Activated CD4-positive, alpha-beta T cell treated with anti-CD3 and anti-CD28 coated beads for 36 hours (primary cell): Measurements from ENCODE around the gene NDUFAF2. TPM values are rescaled to one million over a fixed set of nuclear protein-coding genes. Genes with fewer than 3 reads are reported as not detected.
"Not testable (repeated sequence)": the region's sequence is repeated elsewhere in the genome, so short reads cannot be mapped to it uniquely, and the experiment has no call there.

Experiments used
- ATAC-seq: fragments of 200-7000 bp; cut with Tn5 transposase; one replicate; pipeline ENCODE4 v1.10.0; 2021; ENCODE audit warnings: mild to moderate bottlenecking, moderate library complexity
- CTCF ChIA-PET: fragments of 350-600 bp; sonication (Branson Sonifier 250); formaldehyde crosslinking; loops from one replicate; lab custom pipeline; 2021; ENCODE audit warnings: antibody characterized with exemption; lab: Charles Lee
- POLR2A ChIA-PET: fragments of 350-600 bp; sonication (Branson Sonifier 250); formaldehyde crosslinking; loops from one replicate; lab custom pipeline; 2021; ENCODE audit warnings: antibody characterized with exemption, inconsistent platforms; lab: Charles Lee
- DNase-seq: peaks from one replicate; pipeline ENCODE4 v3.0.0-alpha.2; 2020
- H3K27ac Mint-ChIP-seq: one replicate; pipeline ENCODE4 v1.8.0; 2021; ENCODE audit warnings: mixed read lengths
- H3K27me3 Mint-ChIP-seq: one replicate; pipeline ENCODE4 v1.8.0; 2021; ENCODE audit warnings: mixed read lengths
- H3K36me3 Mint-ChIP-seq: one replicate; pipeline ENCODE4 v1.8.0; 2021; ENCODE audit warnings: low read depth, mixed read lengths
- H3K4me1 Mint-ChIP-seq: one replicate; pipeline ENCODE4 v1.8.0; 2021; ENCODE audit warnings: mixed read lengths
- H3K4me3 Mint-ChIP-seq: one replicate; pipeline ENCODE4 v1.8.0; 2021; ENCODE audit warnings: mild to moderate bottlenecking, moderate library complexity, mixed read lengths
- H3K9me3 Mint-ChIP-seq: one replicate; pipeline ENCODE4 v1.8.0; 2021; ENCODE audit warnings: low read depth, mixed read lengths
- intact Hi-C, 2 experiments: fragments of 100-400 bp; cut with DNase I in 1 of 2; cut with micrococcal nuclease in 1 of 2; formaldehyde crosslinking; loops; one replicate each; pipeline versions ENCODE4 v1.14.2 to v1.15.1; 2022 to 2024; cut with DNase I, micrococcal nuclease
- total RNA-seq, 2 experiments: library from RNA; stranded (reverse); gene quantifications; one replicate each; pipeline ENCODE4 v1.2.3, GENCODE V29; 2021

The NDUFAF2 gene
- total RNA-seq, 2 experiments from 2014 or later: 39.3 to 46.6 TPM

GRCh38 chr5:61178702-61179101, 233.7 kb downstream of the NDUFAF2 start:
- CTCF ChIA-PET: interaction anchor here (0.6 to 1.4 kb wide), 2 partner anchors 12 to 21 kb away, joined by 3 to 5 read pairs; no protein-coding TSS in a partner anchor
- peaks cover 2% of the 10 kb centered on the region for H3K4me1 Mint-ChIP-seq

DNA sequence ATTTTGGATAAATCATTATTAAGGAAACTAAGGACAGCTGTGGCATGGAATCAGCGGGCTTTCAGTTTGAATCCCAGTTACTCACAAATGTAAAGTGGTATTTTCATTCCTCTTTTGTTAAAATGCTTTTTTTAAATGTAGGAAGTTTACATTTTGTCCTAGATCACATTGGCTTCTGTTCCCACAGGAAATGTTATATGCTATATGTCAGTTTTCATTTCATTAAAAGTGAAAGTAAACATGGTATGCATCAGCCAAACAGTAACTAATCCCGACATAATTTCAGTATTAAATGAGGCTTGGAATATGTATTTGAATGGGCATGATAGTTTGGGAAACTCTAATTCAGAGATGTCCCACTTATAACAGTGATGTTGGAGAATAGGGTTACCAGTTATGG, 235.9 kb downstream of the NDUFAF2 start:
- ChIA-PET CTCF (interaction anchor here (0.7 kb wide), 1 partner anchor 93 kb away, joined by 3 read pairs; no protein-coding TSS in a partner anchor), POLR2A (no interaction called here)
- Mint-ChIP-seq H3K27ac (no peak overlapping the region), H3K36me3 (no peaks in the 10 kb centered on the region), H3K4me1 (peaks cover 2% of the 10 kb centered on the region), H3K27me3 (peaks cover 2% of the 10 kb centered on the region), H3K4me3 (no peak overlapping the region), H3K9me3 (no peaks in the 10 kb centered on the region)
- DNase-seq (no peak), ATAC-seq (no peak)
- intact Hi-C loops: no loop called here

More at GRCh38 chr5:61178702-61179101, 233.7 kb downstream of the NDUFAF2 start:
- H3K4me3 Mint-ChIP-seq: no peak overlapping the region
- ATAC-seq (no peak), DNase-seq (no peak)
- intact Hi-C loops: no loop called here
- no peaks in the 10 kb centered on the region for H3K36me3 Mint-ChIP-seq
- no peaks in the 10 kb centered on the region for H3K27me3 Mint-ChIP-seq
- H3K27ac Mint-ChIP-seq: no peak overlapping the region
- POLR2A ChIA-PET: interaction anchor here (0.7 kb wide), 1 partner anchor 161 kb away, joined by 9 read pairs; no protein-coding TSS in a partner anchor
- no peaks in the 10 kb centered on the region for H3K9me3 Mint-ChIP-seq

- no peak for ATAC-seq
- H3K4me1 Mint-ChIP-seq: peaks cover 2% of the 10 kb centered on the region
- no peak overlapping the region for H3K27ac Mint-ChIP-seq
- no peak overlapping the region for H3K4me3 Mint-ChIP-seq
- ChIA-PET POLR2A (interaction anchor here (0.7 kb wide), 1 partner anchor 112 kb away, joined by 3 read pairs; no protein-coding TSS in a partner anchor), CTCF (no interaction called here)
- peaks cover 5% of the 10 kb centered on the region for H3K27me3 Mint-ChIP-seq
- intact Hi-C loops: no loop called here
- H3K9me3 Mint-ChIP-seq: peaks cover 6% of the 10 kb centered on the region
- no peak for DNase-seq
- no peaks in the 10 kb centered on the region for H3K36me3 Mint-ChIP-seq
These were observed 237.4 kb downstream of the NDUFAF2 start for GRCh38 chr5:61182449-61182848.

DNA sequence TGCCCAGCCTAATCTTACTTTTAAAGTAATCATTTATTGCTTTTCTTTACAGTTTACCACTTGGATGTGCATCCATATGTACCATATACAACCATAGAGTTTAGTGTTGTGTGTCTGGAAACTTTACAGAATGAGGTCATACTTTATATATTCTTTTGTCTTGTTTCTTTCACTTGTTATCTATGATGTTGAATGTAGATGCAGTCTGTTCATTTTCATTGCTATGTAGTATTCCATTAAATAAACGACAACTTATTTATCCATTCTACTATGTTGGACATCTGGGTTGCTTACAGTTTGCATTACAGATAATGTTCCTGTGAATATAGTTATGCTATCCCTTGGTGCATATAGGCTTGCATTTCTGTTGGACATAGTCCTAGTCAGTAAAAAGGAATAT, 238.5 kb downstream of the NDUFAF2 start:
- no peaks in the 10 kb centered on the region for H3K36me3 Mint-ChIP-seq
- CTCF ChIA-PET: no interaction called here
- DNase-seq: no peak
- H3K27me3 Mint-ChIP-seq: peaks cover 5% of the 10 kb centered on the region
- POLR2A ChIA-PET: no interaction called here
- H3K9me3 Mint-ChIP-seq: peaks cover 6% of the 10 kb centered on the region
- intact Hi-C loops: no loop called here
- H3K4me3 Mint-ChIP-seq: no peak overlapping the region
- no peak overlapping the region for H3K27ac Mint-ChIP-seq
- H3K4me1 Mint-ChIP-seq: peaks cover 2% of the 10 kb centered on the region
- ATAC-seq: no peak

GRCh38 chr5:61184708-61185107, 239.7 kb downstream of the NDUFAF2 start:
- ChIA-PET POLR2A (no interaction called here), CTCF (no interaction called here)
- Mint-ChIP-seq H3K27ac (no peak overlapping the region), H3K4me1 (peaks cover 2% of the 10 kb centered on the region), H3K4me3 (no peak overlapping the region), H3K9me3 (peaks cover 6% of the 10 kb centered on the region), H3K36me3 (no peaks in the 10 kb centered on the region), H3K27me3 (peaks cover 11% of the 10 kb centered on the region)
- DNase-seq: no peak
- no peak for ATAC-seq
- intact Hi-C loops: no loop called here

GRCh38 chr5:61186634-61187033, 241.6 kb downstream of the NDUFAF2 start:
- CTCF ChIA-PET: no interaction called here
- ATAC-seq: no peak
- POLR2A ChIA-PET: no interaction called here

GRCh38 chr5:61187352-61187751, 242.3 kb downstream of the NDUFAF2 start:
- H3K27me3 Mint-ChIP-seq: peaks cover 13% of the 10 kb centered on the region
- intact Hi-C loops, CTCF ChIA-PET, ATAC-seq, H3K4me1 Mint-ChIP-seq, H3K9me3 Mint-ChIP-seq, H3K36me3 Mint-ChIP-seq, H3K4me3 Mint-ChIP-seq, H3K27ac Mint-ChIP-seq, POLR2A ChIA-PET, DNase-seq: not testable (repeated sequence)

More at GRCh38 chr5:61186634-61187033, 241.6 kb downstream of the NDUFAF2 start:
- Mint-ChIP-seq H3K27ac (no peak overlapping the region), H3K4me3 (no peak overlapping the region), H3K9me3 (peaks cover 6% of the 10 kb centered on the region), H3K4me1 (no peaks in the 10 kb centered on the region), H3K36me3 (no peaks in the 10 kb centered on the region), H3K27me3 (peaks cover 11% of the 10 kb centered on the region)
- intact Hi-C loops: no loop called here
- no peak for DNase-seq

DNA sequence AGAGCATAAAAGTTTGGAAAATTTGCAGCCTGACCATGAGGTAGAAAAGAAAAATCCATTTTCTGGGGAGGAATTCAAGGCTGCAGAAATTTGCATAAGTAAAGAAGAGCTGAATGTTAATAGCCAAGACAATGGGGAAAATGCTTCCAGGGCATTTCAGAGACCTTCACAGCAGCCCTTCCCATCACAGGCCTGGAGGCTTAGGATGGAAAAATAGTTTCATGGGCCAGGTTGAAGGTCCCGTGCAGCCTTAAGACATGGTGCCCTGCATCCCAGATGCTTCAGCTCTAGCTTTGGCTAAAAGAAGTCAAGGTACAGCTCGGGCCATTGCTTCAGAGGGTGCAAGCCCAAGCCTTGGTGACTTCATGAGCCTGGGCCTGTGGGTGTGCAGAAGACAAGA, 242.8 kb downstream of the NDUFAF2 start:
- H3K9me3 Mint-ChIP-seq, CTCF ChIA-PET, H3K4me1 Mint-ChIP-seq, ATAC-seq, H3K36me3 Mint-ChIP-seq, H3K4me3 Mint-ChIP-seq, H3K27ac Mint-ChIP-seq, DNase-seq, intact Hi-C loops, POLR2A ChIA-PET: not testable (repeated sequence)
- H3K27me3 Mint-ChIP-seq: peaks cover 13% of the 10 kb centered on the region

DNA sequence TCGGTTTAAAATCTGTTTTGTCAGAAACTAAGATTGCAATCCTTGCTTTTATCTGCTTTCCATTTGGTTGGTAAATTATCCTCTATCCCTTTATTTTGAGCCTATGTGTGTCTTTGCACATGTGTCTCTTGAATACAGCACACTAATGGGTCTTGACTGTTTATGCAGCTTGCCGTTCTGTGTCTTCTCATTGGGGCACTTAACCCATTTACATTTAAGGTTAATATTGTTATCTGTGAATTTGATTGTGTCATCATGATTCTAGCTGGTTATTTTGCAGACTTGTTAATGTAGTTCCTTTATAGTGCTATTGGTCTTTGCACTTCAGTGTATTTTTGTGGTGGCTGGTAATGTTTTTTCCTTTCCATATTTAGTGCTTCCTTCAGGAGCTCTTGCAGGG, 253.6 kb downstream of the NDUFAF2 start:
- CTCF ChIA-PET: no interaction called here
- H3K9me3 Mint-ChIP-seq: peaks cover 6% of the 10 kb centered on the region

GRCh38 chr5:61200582-61201155, 255.7 kb downstream of the NDUFAF2 start:
- ATAC-seq (no peak), DNase-seq (no peak)
- Mint-ChIP-seq H3K27me3 (peaks cover 39% of the 10 kb centered on the region), H3K27ac (no peak overlapping the region), H3K4me3 (no peak overlapping the region), H3K9me3 (peaks cover 10% of the 10 kb centered on the region), H3K4me1 (peaks cover 14% of the 10 kb centered on the region), H3K36me3 (peaks cover 3% of the 10 kb centered on the region)
- CTCF ChIA-PET: interaction anchor here (0.7 kb wide), 1 partner anchor 246 kb away, joined by 3 read pairs; no protein-coding TSS in a partner anchor
- intact Hi-C loops: loop anchor here (5.0 to 10.0 kb wide), 3 partner anchors 134 to 1084 kb away; partner anchors contain the start of gene ZSWIM6 (in 1 of the 2)
- POLR2A ChIA-PET: no interaction called here

More for the DNA sequence above, 253.6 kb downstream of the NDUFAF2 start:
- Mint-ChIP-seq H3K36me3 (peaks cover 3% of the 10 kb centered on the region), H3K4me1 (peaks cover 14% of the 10 kb centered on the region), H3K27ac (no peak overlapping the region), H3K27me3 (peaks cover 33% of the 10 kb centered on the region), H3K4me3 (no peak overlapping the region)
- POLR2A ChIA-PET: no interaction called here
- no peak for ATAC-seq
- intact Hi-C loops: no loop called here
- no peak for DNase-seq

- peaks cover 15% of the 10 kb centered on the region for H3K9me3 Mint-ChIP-seq
- no peak for DNase-seq
- peaks cover 5% of the 10 kb centered on the region for H3K36me3 Mint-ChIP-seq
- H3K4me1 Mint-ChIP-seq: peaks cover 14% of the 10 kb centered on the region
- H3K4me3 Mint-ChIP-seq: no peak overlapping the region
- peak; percentile 92 for ATAC-seq
- CTCF ChIA-PET: interaction anchor here (1.0 kb wide), 1 partner anchor 206 kb away, joined by 3 read pairs; no protein-coding TSS in a partner anchor
- POLR2A ChIA-PET: no interaction called here
- intact Hi-C loops: loop anchor here (1.0 to 10.0 kb wide), 7 partner anchors 40 to 1083 kb away; partner anchors contain the start of genes SMIM15 (in 2 of the 2) and ZSWIM6 (in 1 of the 2)
- peaks cover 40% of the 10 kb centered on the region for H3K27me3 Mint-ChIP-seq
- no peak overlapping the region for H3K27ac Mint-ChIP-seq
These were observed 257.2 kb downstream of the NDUFAF2 start for GRCh38 chr5:61202213-61202612.
